Activated CD4-positive, alpha-beta T cell treated with anti-CD3 and anti-CD28 coated beads for 24 hours (primary cell): ENCODE data around the gene MYO7A.

Experiments
- DNase-seq, 2 donors: peaks; one replicate each; pipeline ENCODE4 v3.0.0-alpha.2; 2020; ENCODE audit warnings: low read depth in 2 of 2

The MYO7A gene

GRCh38 chr11:77200351-77201268 lies 72.6 kb downstream of the MYO7A start:
- no peak for DNase-seq

- DNase-seq, result no peak
Measured at GRCh38 chr11:77201370-77201769, 73.3 kb downstream of the MYO7A start.

GRCh38 chr11:77201991-77202841 lies 74.2 kb downstream of the MYO7A start:
- DNase-seq, result no peak

- no peak for DNase-seq
Measured at GRCh38 chr11:77202941-77203900, 75.2 kb downstream of the MYO7A start.

GRCh38 chr11:77203901-77204753 lies 76.1 kb downstream of the MYO7A start:
- DNase-seq, result no peak

GRCh38 chr11:77204754-77205466 lies 76.9 kb downstream of the MYO7A start:
- DNase-seq, result no peak

- no peak for DNase-seq
Measured at GRCh38 chr11:77205467-77206263, 77.6 kb downstream of the MYO7A start.

GRCh38 chr11:77206264-77207018 lies 78.4 kb downstream of the MYO7A start:
- DNase-seq, result no peak

GRCh38 chr11:77207019-77207485 lies 79.0 kb downstream of the MYO7A start:
- DNase-seq, result no peak

- no peak for DNase-seq
Measured at GRCh38 chr11:77207618-77208313, 79.7 kb downstream of the MYO7A start.

GRCh38 chr11:77208535-77208934 lies 80.5 kb downstream of the MYO7A start:
- no peak for DNase-seq

- DNase-seq, result no peak
Measured at GRCh38 chr11:77209663-77210062, 81.6 kb downstream of the MYO7A start.

GRCh38 chr11:77211040-77211451 lies 83.0 kb downstream of the MYO7A start:
- no peak for DNase-seq

GRCh38 chr11:77211594-77212251 lies 83.7 kb downstream of the MYO7A start:
- DNase-seq, result no peak

- no peak for DNase-seq
Measured at GRCh38 chr11:77212314-77213007, 84.4 kb downstream of the MYO7A start.

- no peak for DNase-seq
Measured at GRCh38 chr11:77213029-77213579, 85.1 kb downstream of the MYO7A start.
